ENCODE data around the gene UNC5C. TPM values are rescaled to one million over a fixed set of nuclear protein-coding genes. Genes with fewer than 3 reads are reported as not detected.

UNC5C gene
- total and polyA plus RNA-seq, 4 donors = 0.27 to 1.2 (median 0.78) TPM

DNA sequence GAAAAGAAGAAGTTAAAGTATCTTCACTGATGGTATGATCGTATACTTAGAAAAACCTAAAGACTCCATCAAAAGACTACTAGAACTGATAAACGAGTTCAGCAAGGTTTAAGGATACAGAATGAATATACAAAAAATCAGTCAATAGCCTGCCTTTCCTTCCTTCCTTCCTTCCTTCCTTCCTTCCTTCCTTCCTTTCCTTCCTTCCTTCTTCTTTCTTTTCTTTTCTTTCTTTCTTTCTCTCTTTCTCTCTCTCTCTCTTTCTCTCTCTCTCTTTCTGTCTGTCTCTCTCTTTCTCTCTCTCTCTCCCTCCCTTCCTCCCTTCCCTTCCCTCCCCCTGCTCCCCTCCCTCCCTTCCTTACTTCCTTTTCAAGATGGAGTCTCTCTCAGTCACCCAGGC lies 428.3 kb downstream of the UNC5C start:
- 83% methylated on average over 2 of the region's 2 CpGs for WGBS

DNA sequence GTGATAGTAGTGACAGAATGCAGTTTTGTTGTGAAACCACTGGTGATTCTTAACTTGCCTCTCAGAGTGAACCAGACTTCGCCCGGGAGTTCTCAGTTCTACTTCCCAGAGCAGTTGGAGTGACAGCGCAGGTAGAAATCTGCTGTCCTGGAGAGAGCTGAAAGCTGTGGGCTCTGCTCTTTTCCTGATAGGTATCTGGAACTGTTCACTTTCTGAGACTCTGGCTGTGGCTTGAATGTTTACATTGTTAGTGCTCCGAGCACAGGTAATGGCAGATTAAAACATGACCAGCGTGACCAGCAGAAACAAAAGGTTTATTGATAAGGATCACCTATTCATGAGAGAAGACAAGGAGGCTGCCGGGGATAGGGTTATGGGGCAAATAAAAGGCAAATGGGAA lies 430.3 kb downstream of the UNC5C start:
- H3K27ac ChIP-seq (ENCODE audit: low read depth in 1 of 2, low read length in 2 of 2) = no peak overlapping the region
- 35% methylated on average over 6 of the region's 6 CpGs for WGBS
- TF ChIP-seq FOXA1 (IDR thresholded peaks at IDR 0.05) (no peak), FOXA2 (IDR thresholded peaks at IDR 0.05) (no peak), EGR1 (IDR thresholded peaks at IDR 0.05; ENCODE audit: low read depth in 2 of 2) (no peak), RXRA (IDR thresholded peaks at IDR 0.05) (no peak), JUND (IDR thresholded peaks at IDR 0.05) (no peak), GABPA (IDR thresholded peaks at IDR 0.05 in 1 of 2, conservative IDR thresholded peaks at IDR 0.05 in 1 of 2) (no peak), NR2F2 (IDR thresholded peaks at IDR 0.05) (no peak), TAF1 (conservative IDR thresholded peaks at IDR 0.05) (no peak), RAD21 (IDR thresholded peaks at IDR 0.05) (no peak)
- TF ChIP-seq, protein P1, sequence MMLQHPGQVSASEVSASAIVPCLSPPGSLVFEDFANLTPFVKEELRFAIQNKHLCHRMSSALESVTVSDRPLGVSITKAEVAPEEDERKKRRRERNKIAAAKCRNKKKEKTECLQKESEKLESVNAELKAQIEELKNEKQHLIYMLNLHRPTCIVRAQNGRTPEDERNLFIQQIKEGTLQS (IDR thresholded peaks at IDR 0.05) = no peak
- TF ChIP-seq, protein P2, sequence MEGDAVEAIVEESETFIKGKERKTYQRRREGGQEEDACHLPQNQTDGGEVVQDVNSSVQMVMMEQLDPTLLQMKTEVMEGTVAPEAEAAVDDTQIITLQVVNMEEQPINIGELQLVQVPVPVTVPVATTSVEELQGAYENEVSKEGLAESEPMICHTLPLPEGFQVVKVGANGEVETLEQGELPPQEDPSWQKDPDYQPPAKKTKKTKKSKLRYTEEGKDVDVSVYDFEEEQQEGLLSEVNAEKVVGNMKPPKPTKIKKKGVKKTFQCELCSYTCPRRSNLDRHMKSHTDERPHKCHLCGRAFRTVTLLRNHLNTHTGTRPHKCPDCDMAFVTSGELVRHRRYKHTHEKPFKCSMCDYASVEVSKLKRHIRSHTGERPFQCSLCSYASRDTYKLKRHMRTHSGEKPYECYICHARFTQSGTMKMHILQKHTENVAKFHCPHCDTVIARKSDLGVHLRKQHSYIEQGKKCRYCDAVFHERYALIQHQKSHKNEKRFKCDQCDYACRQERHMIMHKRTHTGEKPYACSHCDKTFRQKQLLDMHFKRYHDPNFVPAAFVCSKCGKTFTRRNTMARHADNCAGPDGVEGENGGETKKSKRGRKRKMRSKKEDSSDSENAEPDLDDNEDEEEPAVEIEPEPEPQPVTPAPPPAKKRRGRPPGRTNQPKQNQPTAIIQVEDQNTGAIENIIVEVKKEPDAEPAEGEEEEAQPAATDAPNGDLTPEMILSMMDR (IDR thresholded peaks at IDR 0.05; ENCODE audit: low read depth, low read length, missing input control) = no peak
- no peaks in the 10 kb centered on the region for H3K27me3 ChIP-seq (ENCODE audit: control insufficient read depth in 4 of 4, insufficient read depth in 4 of 4, low read length in 3 of 4)
- H3K36me3 ChIP-seq (ENCODE audit: control insufficient read depth in 4 of 4, insufficient read depth in 3 of 4, low read depth in 1 of 4, low read length in 3 of 4) = no peaks in the 10 kb centered on the region
- no peak overlapping the region for H3K9ac ChIP-seq (ENCODE audit: low read depth in 1 of 2, low read length in 2 of 2)
- H3K4me1 ChIP-seq (ENCODE audit: control insufficient read depth in 4 of 4, insufficient read depth in 4 of 4, low read length in 3 of 4) = no peaks in the 10 kb centered on the region
- no peak overlapping the region for H3K4me3 ChIP-seq (ENCODE audit: low read depth in 1 of 3, low read length in 3 of 3)
- H3K9me3 ChIP-seq (ENCODE audit: control insufficient read depth in 4 of 4, low read length in 3 of 4) = no peaks in the 10 kb centered on the region
- no peak for DNase-seq (ENCODE audit: low spot score)

More for the DNA sequence above, 428.3 kb downstream of the UNC5C start:
- H3K27ac ChIP-seq (ENCODE audit: low read depth in 1 of 2, low read length in 2 of 2) = no peak overlapping the region
- H3K9me3 ChIP-seq (ENCODE audit: control insufficient read depth in 4 of 4, low read length in 3 of 4) = no peaks in the 10 kb centered on the region
- no peak overlapping the region for H3K4me3 ChIP-seq (ENCODE audit: low read depth in 1 of 3, low read length in 3 of 3)
- H3K36me3 ChIP-seq (ENCODE audit: control insufficient read depth in 4 of 4, insufficient read depth in 3 of 4, low read depth in 1 of 4, low read length in 3 of 4) = no peaks in the 10 kb centered on the region
- no peaks in the 10 kb centered on the region for H3K4me1 ChIP-seq (ENCODE audit: control insufficient read depth in 4 of 4, insufficient read depth in 4 of 4, low read length in 3 of 4)
- no peak for DNase-seq (ENCODE audit: low spot score)
- TF ChIP-seq, protein P3, sequence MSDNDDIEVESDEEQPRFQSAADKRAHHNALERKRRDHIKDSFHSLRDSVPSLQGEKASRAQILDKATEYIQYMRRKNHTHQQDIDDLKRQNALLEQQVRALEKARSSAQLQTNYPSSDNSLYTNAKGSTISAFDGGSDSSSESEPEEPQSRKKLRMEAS (IDR thresholded peaks at IDR 0.05) = no peak
- TF ChIP-seq, protein P1 (IDR thresholded peaks at IDR 0.05) = no peak
- TF ChIP-seq RXRA (IDR thresholded peaks at IDR 0.05) = no peak
- no peak for TF ChIP-seq HNF4A (conservative IDR thresholded peaks at IDR 0.05)
- no peak for TF ChIP-seq JUND (IDR thresholded peaks at IDR 0.05)
- no peak for TF ChIP-seq SP1 (IDR thresholded peaks at IDR 0.05)
- TF ChIP-seq, protein P2 (IDR thresholded peaks at IDR 0.05; ENCODE audit: low read depth, low read length, missing input control) = no peak
- no peak for TF ChIP-seq NR2F2 (IDR thresholded peaks at IDR 0.05)
- no peak for TF ChIP-seq RAD21 (IDR thresholded peaks at IDR 0.05)
- TF ChIP-seq GABPA (IDR thresholded peaks at IDR 0.05 in 1 of 2, conservative IDR thresholded peaks at IDR 0.05 in 1 of 2) = no peak
- TF ChIP-seq, protein P4, sequence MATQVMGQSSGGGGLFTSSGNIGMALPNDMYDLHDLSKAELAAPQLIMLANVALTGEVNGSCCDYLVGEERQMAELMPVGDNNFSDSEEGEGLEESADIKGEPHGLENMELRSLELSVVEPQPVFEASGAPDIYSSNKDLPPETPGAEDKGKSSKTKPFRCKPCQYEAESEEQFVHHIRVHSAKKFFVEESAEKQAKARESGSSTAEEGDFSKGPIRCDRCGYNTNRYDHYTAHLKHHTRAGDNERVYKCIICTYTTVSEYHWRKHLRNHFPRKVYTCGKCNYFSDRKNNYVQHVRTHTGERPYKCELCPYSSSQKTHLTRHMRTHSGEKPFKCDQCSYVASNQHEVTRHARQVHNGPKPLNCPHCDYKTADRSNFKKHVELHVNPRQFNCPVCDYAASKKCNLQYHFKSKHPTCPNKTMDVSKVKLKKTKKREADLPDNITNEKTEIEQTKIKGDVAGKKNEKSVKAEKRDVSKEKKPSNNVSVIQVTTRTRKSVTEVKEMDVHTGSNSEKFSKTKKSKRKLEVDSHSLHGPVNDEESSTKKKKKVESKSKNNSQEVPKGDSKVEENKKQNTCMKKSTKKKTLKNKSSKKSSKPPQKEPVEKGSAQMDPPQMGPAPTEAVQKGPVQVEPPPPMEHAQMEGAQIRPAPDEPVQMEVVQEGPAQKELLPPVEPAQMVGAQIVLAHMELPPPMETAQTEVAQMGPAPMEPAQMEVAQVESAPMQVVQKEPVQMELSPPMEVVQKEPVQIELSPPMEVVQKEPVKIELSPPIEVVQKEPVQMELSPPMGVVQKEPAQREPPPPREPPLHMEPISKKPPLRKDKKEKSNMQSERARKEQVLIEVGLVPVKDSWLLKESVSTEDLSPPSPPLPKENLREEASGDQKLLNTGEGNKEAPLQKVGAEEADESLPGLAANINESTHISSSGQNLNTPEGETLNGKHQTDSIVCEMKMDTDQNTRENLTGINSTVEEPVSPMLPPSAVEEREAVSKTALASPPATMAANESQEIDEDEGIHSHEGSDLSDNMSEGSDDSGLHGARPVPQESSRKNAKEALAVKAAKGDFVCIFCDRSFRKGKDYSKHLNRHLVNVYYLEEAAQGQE (IDR thresholded peaks at IDR 0.05) = no peak
- TF ChIP-seq, protein P5, sequence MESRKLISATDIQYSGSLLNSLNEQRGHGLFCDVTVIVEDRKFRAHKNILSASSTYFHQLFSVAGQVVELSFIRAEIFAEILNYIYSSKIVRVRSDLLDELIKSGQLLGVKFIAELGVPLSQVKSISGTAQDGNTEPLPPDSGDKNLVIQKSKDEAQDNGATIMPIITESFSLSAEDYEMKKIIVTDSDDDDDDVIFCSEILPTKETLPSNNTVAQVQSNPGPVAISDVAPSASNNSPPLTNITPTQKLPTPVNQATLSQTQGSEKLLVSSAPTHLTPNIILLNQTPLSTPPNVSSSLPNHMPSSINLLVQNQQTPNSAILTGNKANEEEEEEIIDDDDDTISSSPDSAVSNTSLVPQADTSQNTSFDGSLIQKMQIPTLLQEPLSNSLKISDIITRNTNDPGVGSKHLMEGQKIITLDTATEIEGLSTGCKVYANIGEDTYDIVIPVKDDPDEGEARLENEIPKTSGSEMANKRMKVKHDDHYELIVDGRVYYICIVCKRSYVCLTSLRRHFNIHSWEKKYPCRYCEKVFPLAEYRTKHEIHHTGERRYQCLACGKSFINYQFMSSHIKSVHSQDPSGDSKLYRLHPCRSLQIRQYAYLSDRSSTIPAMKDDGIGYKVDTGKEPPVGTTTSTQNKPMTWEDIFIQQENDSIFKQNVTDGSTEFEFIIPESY (IDR thresholded peaks at IDR 0.05) = no peak
- no peaks in the 10 kb centered on the region for H3K27me3 ChIP-seq (ENCODE audit: control insufficient read depth in 4 of 4, insufficient read depth in 4 of 4, low read length in 3 of 4)
- no peak overlapping the region for H3K9ac ChIP-seq (ENCODE audit: low read depth in 1 of 2, low read length in 2 of 2)
